Lower leg skin (tissue), 3 donors: ENCODE data around the gene JPH3.

Experiments
- POLR2A ChIP-seq, 2 donors: fragments of 450-650 bp; IDR thresholded peaks; one replicate each; pipeline ENCODE4 v1.6.1; 2016 to 2017; ENCODE audit warnings: antibody characterized with exemption in 2 of 2, mild to moderate bottlenecking in 1 of 2, moderate library complexity in 1 of 2
- TF ChIP-seq, protein P1 (sequence below), 3 donors: fragments of 450-650 bp; IDR thresholded peaks; one replicate each; pipeline ENCODE4 v1.5.1; 2016; ENCODE audit warnings: antibody characterized with exemption in 3 of 3, mild to moderate bottlenecking in 3 of 3, moderate library complexity in 2 of 3

DNA sequence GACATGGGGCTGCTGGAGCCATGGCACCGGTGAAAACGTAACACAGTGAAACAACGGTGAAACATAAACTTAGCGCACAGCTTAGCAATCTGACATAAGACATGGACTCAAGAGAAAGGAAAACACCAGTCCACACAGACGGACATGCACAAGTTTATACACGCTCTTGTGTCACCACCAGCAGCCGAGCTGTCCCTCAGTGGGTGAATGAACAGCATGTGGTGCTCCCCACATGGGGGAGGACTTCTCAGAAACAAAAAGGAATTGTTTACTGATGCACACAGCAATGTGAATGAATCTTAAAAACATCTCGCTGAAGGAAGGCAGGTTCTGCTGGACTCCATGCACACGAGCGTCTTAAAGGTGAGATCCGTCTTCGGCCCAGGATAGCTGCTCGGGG lies 129.3 kb downstream of the JPH3 start:
- TF ChIP-seq, protein P1, sequence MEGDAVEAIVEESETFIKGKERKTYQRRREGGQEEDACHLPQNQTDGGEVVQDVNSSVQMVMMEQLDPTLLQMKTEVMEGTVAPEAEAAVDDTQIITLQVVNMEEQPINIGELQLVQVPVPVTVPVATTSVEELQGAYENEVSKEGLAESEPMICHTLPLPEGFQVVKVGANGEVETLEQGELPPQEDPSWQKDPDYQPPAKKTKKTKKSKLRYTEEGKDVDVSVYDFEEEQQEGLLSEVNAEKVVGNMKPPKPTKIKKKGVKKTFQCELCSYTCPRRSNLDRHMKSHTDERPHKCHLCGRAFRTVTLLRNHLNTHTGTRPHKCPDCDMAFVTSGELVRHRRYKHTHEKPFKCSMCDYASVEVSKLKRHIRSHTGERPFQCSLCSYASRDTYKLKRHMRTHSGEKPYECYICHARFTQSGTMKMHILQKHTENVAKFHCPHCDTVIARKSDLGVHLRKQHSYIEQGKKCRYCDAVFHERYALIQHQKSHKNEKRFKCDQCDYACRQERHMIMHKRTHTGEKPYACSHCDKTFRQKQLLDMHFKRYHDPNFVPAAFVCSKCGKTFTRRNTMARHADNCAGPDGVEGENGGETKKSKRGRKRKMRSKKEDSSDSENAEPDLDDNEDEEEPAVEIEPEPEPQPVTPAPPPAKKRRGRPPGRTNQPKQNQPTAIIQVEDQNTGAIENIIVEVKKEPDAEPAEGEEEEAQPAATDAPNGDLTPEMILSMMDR (IDR thresholded peaks at IDR 0.05), result no peak
- no peak for TF ChIP-seq POLR2A (IDR thresholded peaks at IDR 0.05)
